Type B pancreatic cell (in vitro differentiated cells): ENCODE data around the gene FYCO1. TPM values are rescaled to one million over a fixed set of nuclear protein-coding genes. Genes with fewer than 3 reads are reported as not detected.

ENCODE experiments used
- DNase-seq: peaks from one replicate; pipeline ENCODE4 v3.0.0; 2021; ENCODE audit warnings: mixed read lengths; ENCODE audit not compliant: unreplicated experiment; ENCODE audit errors: extremely low spot score
- H3K27ac Mint-ChIP-seq: 2 replicates; pipeline ENCODE4 v1.8.0; 2021; ENCODE audit warnings: mild to moderate bottlenecking, mixed read lengths
- H3K27me3 Mint-ChIP-seq: 2 replicates; pipeline ENCODE4 v1.8.0; 2021; ENCODE audit warnings: mixed read lengths
- H3K36me3 Mint-ChIP-seq: 2 replicates; pipeline ENCODE4 v1.8.0; 2021; ENCODE audit warnings: mixed read lengths
- H3K4me1 Mint-ChIP-seq: one replicate; pipeline ENCODE4 v1.8.0; 2021; ENCODE audit warnings: mixed read lengths; ENCODE audit not compliant: unreplicated experiment
- H3K4me3 Mint-ChIP-seq: 2 replicates; pipeline ENCODE4 v1.8.0; 2021; ENCODE audit warnings: mild to moderate bottlenecking, mixed read lengths
- H3K9me3 Mint-ChIP-seq: 2 replicates; pipeline ENCODE4 v1.8.0; 2021; ENCODE audit warnings: mixed read lengths
- CTCF ChIP-seq: fragments of 200-600 bp; sonication (generic); conservative IDR thresholded peaks from 2 replicates; pipeline ENCODE4 v1.5.0; 2021; ENCODE audit warnings: antibody characterized with exemption, mild to moderate bottlenecking
- total RNA-seq: library from RNA; stranded (reverse); gene quantifications from 2 replicates; pipeline ENCODE4 v1.2.1, GENCODE V29; 2021; ENCODE audit warnings: low replicate concordance

FYCO1 gene
- total RNA-seq, 1 donor from 2014 or later, result 15.2 TPM

- Mint-ChIP-seq H3K27ac (no peak overlapping the region), H3K4me1 (no peaks in the 10 kb centered on the region), H3K9me3 (no peaks in the 10 kb centered on the region), H3K36me3 (peaks cover 10% of the 10 kb centered on the region), H3K4me3 (no peak overlapping the region), H3K27me3 (no peaks in the 10 kb centered on the region)
- DNase-seq, result no peak
- no peak for TF ChIP-seq CTCF
Measured at GRCh38 chr3:45951946-45952345, 43.7 kb downstream of the FYCO1 start.

GRCh38 chr3:45950686-45951600 is 44.7 kb downstream of the FYCO1 start:
- Mint-ChIP-seq H3K36me3 (peaks cover 10% of the 10 kb centered on the region), H3K27ac (no peak overlapping the region), H3K4me3 (no peak overlapping the region), H3K9me3 (no peaks in the 10 kb centered on the region), H3K27me3 (no peaks in the 10 kb centered on the region), H3K4me1 (no peaks in the 10 kb centered on the region)
- no peak for TF ChIP-seq CTCF
- DNase-seq, result no peak

GRCh38 chr3:45950131-45950530 is 45.5 kb downstream of the FYCO1 start:
- Mint-ChIP-seq H3K27me3 (no peaks in the 10 kb centered on the region), H3K4me3 (no peak overlapping the region), H3K4me1 (no peaks in the 10 kb centered on the region), H3K9me3 (no peaks in the 10 kb centered on the region), H3K36me3 (peaks cover 10% of the 10 kb centered on the region), H3K27ac (no peak overlapping the region)
- TF ChIP-seq CTCF, result no peak
- no peak for DNase-seq

GRCh38 chr3:45949432-45949831 is 46.2 kb downstream of the FYCO1 start:
- no peak overlapping the region for H3K4me3 Mint-ChIP-seq
- no peak for TF ChIP-seq CTCF
- no peaks in the 10 kb centered on the region for H3K4me1 Mint-ChIP-seq
- no peak overlapping the region for H3K27ac Mint-ChIP-seq
- no peak for DNase-seq
- no peaks in the 10 kb centered on the region for H3K9me3 Mint-ChIP-seq
- no peaks in the 10 kb centered on the region for H3K27me3 Mint-ChIP-seq
- H3K36me3 Mint-ChIP-seq, result peaks cover 10% of the 10 kb centered on the region

- Mint-ChIP-seq H3K27ac (no peak overlapping the region), H3K9me3 (no peaks in the 10 kb centered on the region), H3K36me3 (peaks cover 10% of the 10 kb centered on the region), H3K4me1 (no peaks in the 10 kb centered on the region), H3K4me3 (no peak overlapping the region), H3K27me3 (no peaks in the 10 kb centered on the region)
- DNase-seq, result no peak
- no peak for TF ChIP-seq CTCF
Measured at GRCh38 chr3:45948881-45949280, 46.7 kb downstream of the FYCO1 start.
